IMR-90 (cell line): Measurements from ENCODE around the gene CTIF. TPM values are rescaled to one million over a fixed set of nuclear protein-coding genes. Genes with fewer than 3 reads are reported as not detected.

ENCODE experiments used
- ATAC-seq: fragments of 200-7000 bp; cut with Tn5 transposase; 2 replicates; pipeline ENCODE4 v1.9.1; 2020; ENCODE audit warnings: low read depth, mild to moderate bottlenecking, moderate library complexity
- BruUV-seq: library from RNA; stranded (reverse); fragments of 400-500 nt; replicated peaks from 2 replicates; lab custom pipeline; 2021; lab: Mats Ljungman, UMichigan
- CTCF ChIA-PET: fragments of 300-600 bp; formaldehyde crosslinking; extraction: SDS; loops from one replicate; lab custom pipeline; 2021; ENCODE audit warnings: antibody characterized with exemption; lab: Yijun Ruan, JAX
- POLR2A ChIA-PET: fragments of 300-600 bp; sonication (Branson Sonifier 250); formaldehyde crosslinking; loops from one replicate; lab custom pipeline; 2022; ENCODE audit warnings: antibody characterized with exemption; ENCODE audit not compliant: unreplicated experiment; lab: Charles Lee
- DNase-seq: peaks from one replicate; pipeline ENCODE4 v3.0.0; 2013
- H2AFZ ChIP-seq: replicated peaks from 2 replicates; pipeline ENCODE3; 2013; ENCODE audit warnings: low read length, mild to moderate bottlenecking; ENCODE audit not compliant: poor library complexity
- H2AK5ac ChIP-seq: 2 replicates; pipeline ENCODE4 v1.6.1; 2013; ENCODE audit warnings: low read depth, low read length, inconsistent platforms
- H2AK9ac ChIP-seq: replicated peaks from 2 replicates; pipeline ENCODE3; 2013; ENCODE audit warnings: mild to moderate bottlenecking, low read depth, low read length, moderate library complexity; ENCODE audit not compliant: poor library complexity
- H2BK120ac ChIP-seq: 2 replicates; pipeline ENCODE4 v1.6.1; 2013; ENCODE audit warnings: low read depth, low read length, inconsistent platforms
- H2BK15ac ChIP-seq: 3 replicates; pipeline ENCODE4 v1.6.1; 2013; ENCODE audit warnings: low read depth, low read length, inconsistent platforms
- H2BK20ac ChIP-seq: 2 replicates; pipeline ENCODE4 v1.6.1; 2013; ENCODE audit warnings: low read depth, mild to moderate bottlenecking, inconsistent platforms, low read length, moderate library complexity
- H2BK5ac ChIP-seq: 2 replicates; pipeline ENCODE4 v1.6.1; 2013; ENCODE audit warnings: mild to moderate bottlenecking, low read depth, low read length, inconsistent platforms; ENCODE audit not compliant: poor library complexity, severe bottlenecking
- H3K14ac ChIP-seq: replicated peaks from 2 replicates; pipeline ENCODE4 v1.6.1; 2013; ENCODE audit warnings: low read depth, low read length, inconsistent platforms
- H3K18ac ChIP-seq: 2 replicates; pipeline ENCODE4 v1.6.1; 2013; ENCODE audit warnings: low read depth, low read length, control low read depth
- H3K23ac ChIP-seq: 2 replicates; pipeline ENCODE4 v1.6.1; 2013; ENCODE audit warnings: low read depth, low read length, inconsistent platforms
- H3K27ac ChIP-seq: 2 replicates; pipeline ENCODE4 v1.5.1; 2013; ENCODE audit warnings: mild to moderate bottlenecking, control low read depth, low read length; ENCODE audit not compliant: insufficient read depth
- H3K27me3 ChIP-seq: 2 replicates; pipeline ENCODE4 v1.6.1; 2013; ENCODE audit warnings: low read length; ENCODE audit not compliant: control insufficient read depth, insufficient read depth
- H3K36me3 ChIP-seq: 2 replicates; pipeline ENCODE4 v1.6.1; 2013; ENCODE audit warnings: low read length, mixed read lengths; ENCODE audit not compliant: control insufficient read depth, insufficient read depth
- H3K4ac ChIP-seq: 2 replicates; pipeline ENCODE4 v1.6.1; 2013; ENCODE audit warnings: low read depth, low read length, inconsistent platforms
- H3K4me1 ChIP-seq: 2 replicates; pipeline ENCODE4 v1.6.1; 2013; ENCODE audit warnings: low read length, mixed read lengths; ENCODE audit not compliant: control insufficient read depth, insufficient read depth
- H3K4me2 ChIP-seq: 2 replicates; pipeline ENCODE4 v1.6.1; 2013; ENCODE audit warnings: low read depth, mild to moderate bottlenecking, control low read depth, low read length, moderate library complexity
- H3K4me3 ChIP-seq: 2 replicates; pipeline ENCODE4 v1.5.1; 2013; ENCODE audit warnings: low read depth, mild to moderate bottlenecking, control low read depth, low read length, moderate library complexity; ENCODE audit not compliant: insufficient read depth
- H3K56ac ChIP-seq: 2 replicates; pipeline ENCODE4 v1.6.1; 2013; ENCODE audit warnings: low read length, inconsistent platforms; ENCODE audit not compliant: insufficient read depth; ENCODE audit errors: extremely low read depth
- H3K79me1 ChIP-seq, 2 experiments: 2 replicates each; pipeline ENCODE4 v1.6.1; 2013; ENCODE audit warnings: low read length in 2 of 2, inconsistent platforms in 1 of 2, low read depth in 1 of 2
- H3K9ac ChIP-seq: 2 replicates; pipeline ENCODE4 v1.6.1; 2013; ENCODE audit warnings: low read depth, low read length, control low read depth
- H3K9me1 ChIP-seq: 2 replicates; pipeline ENCODE4 v1.6.1; 2013; ENCODE audit warnings: low read length, inconsistent platforms; ENCODE audit not compliant: insufficient read depth
- H3K9me3 ChIP-seq: 2 replicates; pipeline ENCODE4 v1.6.1; 2013; ENCODE audit warnings: low read length; ENCODE audit not compliant: control insufficient read depth, insufficient read depth
- H4K20me1 ChIP-seq: 2 replicates; pipeline ENCODE4 v1.6.1; 2013; ENCODE audit warnings: low read length, inconsistent platforms; ENCODE audit not compliant: insufficient read depth
- H4K5ac ChIP-seq: 2 replicates; pipeline ENCODE4 v1.6.1; 2013; ENCODE audit warnings: mild to moderate bottlenecking, low read depth, low read length, control low read depth
- H4K8ac ChIP-seq, 2 experiments: 2 replicates each; pipeline ENCODE4 v1.6.1; 2013; ENCODE audit warnings: low read depth in 2 of 2, low read length in 2 of 2, control low read depth in 1 of 2, inconsistent platforms in 1 of 2
- H4K91ac ChIP-seq: 2 replicates; pipeline ENCODE4 v1.6.1; 2013; ENCODE audit warnings: low read depth, low read length, inconsistent platforms; ENCODE audit not compliant: insufficient read depth
- WGBS, 2 experiments: methylation state at CpG; one replicate each; pipeline versions ENCODE4 v1.1.5 to v1.1.7; 2013; ENCODE audit warnings: missing lambda C conversion rate in 2 of 2; ENCODE audit not compliant: insufficient read length in 1 of 2; ENCODE audit errors: extremely low coverage in 2 of 2; 5-methylcytosine and 5-hydroxymethylcytosine counted together
- dilution Hi-C: fragments of 300-500 bp; cut with HindIII; formaldehyde crosslinking; loops from one replicate; pipeline ENCODE4 v1.14.3; 2018; ENCODE audit warnings: low sequenced_read_pairs; ENCODE audit not compliant: unreplicated experiment
- in situ Hi-C: fragments of 300-500 bp; cut with MboI; formaldehyde crosslinking; loops from 3 replicates; pipeline ENCODE4 v1.14.3; 2019; ENCODE audit warnings: low sequenced_read_pairs, inconsistent platforms, mixed read lengths
- intact Hi-C: fragments of 100-400 bp; cut with micrococcal nuclease; formaldehyde crosslinking; loops from 2 replicates; pipeline ENCODE4 v1.10.0; 2022
- polyA plus RNA-seq, 3 experiments: library from polyadenylated mRNA; depleted of rRNA; stranded (reverse); fragments of >200 nt; gene quantifications; 2 replicates each; pipeline ENCODE4 v1.2.3, GENCODE V29; 2012; ENCODE audit warnings: low replicate concordance in 1 of 3
- total RNA-seq: library from RNA; depleted of rRNA; stranded (reverse); fragments of >200 nt; gene quantifications from 2 replicates; pipeline ENCODE4 v1.2.3, GENCODE V29; 2012
- TF ChIP-seq, protein P1 (sequence below): fragments of 150-350 bp; IDR thresholded peaks from 2 replicates; pipeline ENCODE4 v1.6.1; 2017; ENCODE audit warnings: mild to moderate bottlenecking, antibody characterized with exemption, low read length, low read depth

CTIF gene
- total and polyA plus RNA-seq, 2 of the 4 experiments (the other 2 are of a cell fraction) = 25.1 to 57.0 TPM

DNA sequence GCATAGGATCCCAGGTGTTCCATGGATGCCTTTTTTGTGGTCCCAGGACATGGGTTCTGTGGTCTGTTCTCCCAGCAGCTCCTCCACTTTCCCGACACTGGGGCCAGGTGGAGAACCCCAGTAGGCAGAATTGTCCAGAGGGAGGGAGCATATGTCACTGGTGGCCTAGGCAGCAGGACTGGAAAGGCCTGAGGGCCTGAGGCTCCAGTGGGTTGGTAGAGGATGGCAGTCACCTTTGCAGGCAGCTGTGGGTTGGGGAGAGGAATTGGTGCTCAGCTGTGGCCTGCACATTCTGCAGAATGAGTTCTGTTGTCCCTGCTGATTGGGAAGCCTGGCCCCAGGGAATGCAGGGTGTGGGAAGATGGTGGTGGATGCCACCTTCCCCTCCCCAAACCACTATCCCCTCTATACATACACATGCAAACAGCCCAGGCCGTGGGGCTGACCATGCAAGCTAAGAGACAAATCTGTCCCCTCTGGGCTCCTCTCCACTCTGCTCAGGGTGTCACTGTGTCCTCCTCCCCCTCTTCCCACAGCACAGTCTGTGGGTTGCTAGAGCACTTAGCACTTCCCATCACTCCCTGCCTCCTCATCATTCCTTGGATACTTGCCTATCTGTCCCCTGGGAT, 11.4 kb downstream of the CTIF start:
- Histone ChIP-seq H2BK20ac (no peak overlapping the region), H3K79me1 (peaks cover 53 to 97% of the 10 kb centered on the region in 2 experiments), H3K9me1 (peaks cover 63% of the 10 kb centered on the region), H3K14ac (no peak overlapping the region), H3K18ac (no peak overlapping the region), H3K4me1 (peaks cover 35% of the 10 kb centered on the region), H2AK9ac (no peak overlapping the region), H3K27ac (no peak overlapping the region), H2AFZ (no peak overlapping the region), H2BK120ac (no peak overlapping the region), H3K9me3 (no peaks in the 10 kb centered on the region), H3K23ac (peak overlapping the region; percentile 26; the same call in 1 of the 2 replicates), H3K4ac (no peak overlapping the region), H3K4me3 (no peak overlapping the region), H3K27me3 (no peaks in the 10 kb centered on the region), H3K4me2 (no peak overlapping the region), H3K36me3 (peaks cover 16% of the 10 kb centered on the region), H4K91ac (no peak overlapping the region), H3K9ac (no peak overlapping the region), H4K20me1 (peaks cover 95% of the 10 kb centered on the region), H3K56ac (no peak overlapping the region), H4K8ac (no peak overlapping the region), H2AK5ac (no peak overlapping the region), H2BK15ac (no peak overlapping the region), H2BK5ac (no peak overlapping the region), H4K5ac (no peak overlapping the region)
- in situ Hi-C loops = no loop called here
- dilution Hi-C loops = no loop called here
- DNase-seq (no peak), ATAC-seq (no peak)
- intact Hi-C loops = no loop called here
- ChIA-PET CTCF (no interaction called here), POLR2A (no interaction called here)
- TF ChIP-seq, protein P1, sequence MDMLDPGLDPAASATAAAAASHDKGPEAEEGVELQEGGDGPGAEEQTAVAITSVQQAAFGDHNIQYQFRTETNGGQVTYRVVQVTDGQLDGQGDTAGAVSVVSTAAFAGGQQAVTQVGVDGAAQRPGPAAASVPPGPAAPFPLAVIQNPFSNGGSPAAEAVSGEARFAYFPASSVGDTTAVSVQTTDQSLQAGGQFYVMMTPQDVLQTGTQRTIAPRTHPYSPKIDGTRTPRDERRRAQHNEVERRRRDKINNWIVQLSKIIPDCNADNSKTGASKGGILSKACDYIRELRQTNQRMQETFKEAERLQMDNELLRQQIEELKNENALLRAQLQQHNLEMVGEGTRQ = no peak
- WGBS, 2 experiments = 100% methylated on average over 1 of the region's 2 CpGs; no CpG with 5 or more reads in 1 of the 2 experiments
- BruUV-seq = no TSS peak
